Measurements from ENCODE around the gene ARMC6. TPM values are rescaled to one million over a fixed set of nuclear protein-coding genes. Genes with fewer than 3 reads are reported as not detected.

ARMC6 gene
- total RNA-seq, 1 experiment from 2014 or later: 66.5 TPM

DNA sequence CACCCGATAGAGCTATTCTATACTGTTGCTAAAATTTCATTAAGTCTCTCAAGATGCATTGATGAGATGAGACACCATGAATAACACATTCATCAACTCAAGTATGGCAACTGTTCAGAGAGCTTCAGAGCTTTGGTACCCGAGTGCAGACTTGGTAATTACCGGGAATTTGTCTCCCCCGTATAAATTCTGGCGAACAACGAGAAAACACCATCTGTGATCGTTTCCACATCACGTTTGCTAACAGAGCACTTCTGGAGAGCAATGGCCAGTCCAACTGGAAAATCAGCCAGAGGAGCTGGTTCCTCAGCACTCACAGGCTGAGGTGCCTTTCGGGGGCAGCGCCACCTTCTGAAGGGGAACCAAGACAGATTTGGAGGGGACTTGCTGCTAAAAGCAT, 40.3 kb upstream of the ARMC6 start:
- Histone ChIP-seq H4K8ac (replicated peaks; ENCODE audit: insufficient read length, low read depth, low read length) (no peak overlapping the region), H2BK12ac (ENCODE audit: insufficient read length, low read depth, low read length) (no peak overlapping the region), H2BK15ac (ENCODE audit: low read depth, low read length) (no peak overlapping the region), H2BK120ac (ENCODE audit: low read depth, low read length, poor library complexity, severe bottlenecking) (no peak overlapping the region), H3K56ac (ENCODE audit: insufficient read length, low read depth, low read length) (no peak overlapping the region), H3K23me2 (ENCODE audit: insufficient read length, low read depth, low read length, poor library complexity, severe bottlenecking) (no peaks in the 10 kb centered on the region), H2BK5ac (ENCODE audit: insufficient read length, low read length) (no peak overlapping the region), H3K27ac (ENCODE audit: insufficient read length, low read depth, low read length) (no peak overlapping the region), H4K5ac (ENCODE audit: insufficient read length, low read depth, low read length) (no peak overlapping the region), H3K14ac (ENCODE audit: insufficient read depth, low read length) (no peak overlapping the region), H2AK5ac (ENCODE audit: insufficient read length, low read length) (no peak overlapping the region), H3K9ac (ENCODE audit: extremely low read depth, insufficient read length, low read length) (no peak overlapping the region), H3K4me1 (ENCODE audit: insufficient read depth, low read length) (no peaks in the 10 kb centered on the region), H3K18ac (ENCODE audit: insufficient read length, low read depth, low read length) (no peak overlapping the region), H2BK20ac (ENCODE audit: low read depth, low read length, poor library complexity, severe bottlenecking) (no peak overlapping the region), H3K23ac (ENCODE audit: insufficient read length, low read depth, low read length) (no peak overlapping the region), H2AFZ (ENCODE audit: low read length) (no peak overlapping the region), H3K4me2 (ENCODE audit: insufficient read depth, insufficient read length, low read length) (no peak overlapping the region), H4K91ac (ENCODE audit: insufficient read length, low read depth, low read length) (no peak overlapping the region), H3K27me3 (ENCODE audit: insufficient read depth, low read length) (no peaks in the 10 kb centered on the region), H3T11ph (ENCODE audit: low read length) (no peak overlapping the region), H3K4ac (ENCODE audit: low read depth, low read length) (no peak overlapping the region), H3K9me3 (ENCODE audit: control insufficient read depth, low read depth, low read length) (no peaks in the 10 kb centered on the region), H3K79me1 (ENCODE audit: insufficient read depth, low read depth, low read length, poor library complexity, severe bottlenecking) (no peaks in the 10 kb centered on the region), H4K20me1 (ENCODE audit: control insufficient read depth, insufficient read depth, insufficient read length) (no peaks in the 10 kb centered on the region), H3K79me2 (ENCODE audit: insufficient read depth, low read length) (no peaks in the 10 kb centered on the region)
- WGBS (ENCODE audit: extremely low coverage, insufficient read length, low lambda C conversion rate): no CpG with 5 or more reads among the region's 10 CpGs
- H3K9me3 Mint-ChIP-seq: no peaks in the 10 kb centered on the region
- DNase-seq: no peak
- peaks cover 24 to 54% (median 45%) of the 10 kb centered on the region in 3 experiments; a peak in 6 of 7 replicates for H3K36me3 Mint-ChIP-seq (ENCODE audit: insufficient read depth in 1 of 3, low read depth in 3 of 3)
- H3K4me3 Mint-ChIP-seq: no peak overlapping the region
- no peaks in the 10 kb centered on the region; the same call in 1 of the 2 replicates for H3K27me3 Mint-ChIP-seq (ENCODE audit: low read depth)
- no peak for TF ChIP-seq CTCF (conservative IDR thresholded peaks at IDR 0.05)
- peaks cover 8 to 20% of the 10 kb centered on the region in 2 experiments for H3K4me1 Mint-ChIP-seq
- no peak overlapping the region for H3K27ac Mint-ChIP-seq
